HG03103 (cell line): ENCODE measurements around the gene TBXA2R.
"Not testable (repeated sequence)": the region's sequence is repeated elsewhere in the genome, so short reads cannot be mapped to it uniquely, and the experiment has no call there.

ENCODE experiments used
- ATAC-seq: cut with Tn5 transposase; IDR thresholded peaks from one replicate; pipeline ENCODE4 v1.9.1; 2021; ENCODE audit warnings: low read depth; ENCODE audit not compliant: unreplicated experiment

TBXA2R gene

DNA sequence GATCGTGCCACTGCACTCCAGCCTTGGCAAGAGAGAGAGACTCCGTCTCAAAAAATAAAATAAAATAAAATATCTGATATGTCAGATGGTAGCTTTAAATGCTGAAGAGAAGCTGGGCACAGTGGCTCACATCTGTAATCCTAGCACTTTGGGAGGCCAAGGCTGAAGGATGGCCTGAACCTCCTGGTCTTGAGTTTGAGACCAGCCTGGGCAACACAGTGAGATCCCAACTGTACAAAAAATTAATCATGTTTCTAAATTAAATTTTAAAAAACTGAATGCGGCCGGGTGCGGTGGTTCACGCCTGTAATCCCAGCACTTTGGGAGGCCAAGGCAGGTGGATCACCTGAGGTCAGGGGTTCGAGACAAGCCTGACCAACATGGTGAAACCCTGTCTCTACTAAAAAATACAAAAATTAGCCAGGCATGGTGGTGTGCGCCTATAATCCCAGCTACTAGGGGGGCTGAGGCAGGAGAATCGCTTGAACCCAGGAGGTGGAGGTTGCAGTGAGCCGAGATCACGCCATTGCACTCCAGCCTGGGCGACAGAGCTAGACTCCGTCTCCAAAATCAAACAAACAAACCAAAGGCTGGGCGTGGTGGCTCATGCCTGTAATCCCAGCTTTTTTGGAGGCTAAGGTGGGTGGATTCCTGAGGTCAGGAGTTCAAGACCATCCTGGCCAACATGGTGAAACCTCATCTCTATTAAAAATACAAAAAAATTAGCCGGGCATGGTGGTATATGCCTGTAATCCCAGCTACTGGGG lies 22.5 kb downstream of the TBXA2R start:
- ATAC-seq = not testable (repeated sequence)

DNA sequence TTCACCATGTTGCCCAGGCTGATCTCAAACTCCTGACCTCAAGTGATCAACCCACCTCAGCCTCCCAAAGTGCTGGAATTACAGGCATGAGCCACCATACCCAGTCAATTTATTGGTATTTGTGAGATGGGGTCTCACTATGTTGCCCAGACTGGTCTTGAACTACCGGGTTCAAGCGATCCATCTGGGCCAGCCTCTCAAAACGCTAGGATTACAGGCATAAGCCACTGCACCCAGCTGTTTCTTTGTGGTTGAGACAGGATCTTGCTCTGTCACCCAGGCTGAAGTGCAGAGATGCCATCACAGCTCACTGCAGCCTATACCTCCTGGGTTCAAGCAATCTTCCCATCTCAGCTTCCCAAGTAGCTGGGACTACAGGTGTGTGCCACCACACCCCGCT lies 24.9 kb downstream of the TBXA2R start:
- ATAC-seq = not testable (repeated sequence)

DNA sequence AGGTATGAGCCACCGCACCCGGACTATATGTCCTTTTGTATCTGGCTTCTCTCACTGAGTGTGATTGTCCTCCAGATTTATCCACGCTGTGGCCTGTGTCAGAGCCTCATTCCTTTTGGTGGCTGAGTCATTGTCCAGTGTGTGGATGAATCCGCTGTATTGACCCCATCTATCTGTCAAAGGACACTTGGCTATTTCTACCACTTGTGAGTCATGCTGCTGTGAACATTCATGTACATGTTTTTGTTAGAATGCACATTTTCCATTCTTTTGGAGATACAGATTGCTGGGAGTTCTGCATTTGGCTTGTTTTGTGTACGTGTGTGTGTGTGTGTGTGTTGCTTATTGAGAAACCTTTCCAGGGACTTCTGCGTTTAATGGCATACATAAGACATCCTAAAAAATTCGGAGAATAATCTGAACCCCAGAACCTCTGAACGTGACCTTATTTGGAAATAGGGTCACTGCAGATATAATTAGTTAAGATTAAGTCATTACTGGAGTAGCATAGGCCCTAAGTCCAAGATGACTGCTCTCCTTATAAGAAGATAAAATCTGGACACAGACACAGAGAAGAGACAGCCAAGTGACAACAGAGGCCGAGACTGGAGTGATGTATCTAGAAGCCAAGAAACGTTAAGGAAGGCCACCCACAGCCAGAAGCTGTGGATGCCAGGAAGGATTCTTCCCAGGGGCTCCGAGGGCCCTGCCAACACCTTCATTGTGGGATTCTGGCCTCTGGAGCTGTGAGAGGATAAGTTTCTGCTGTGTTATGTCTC lies 26.3 kb downstream of the TBXA2R start:
- no peak for ATAC-seq

DNA sequence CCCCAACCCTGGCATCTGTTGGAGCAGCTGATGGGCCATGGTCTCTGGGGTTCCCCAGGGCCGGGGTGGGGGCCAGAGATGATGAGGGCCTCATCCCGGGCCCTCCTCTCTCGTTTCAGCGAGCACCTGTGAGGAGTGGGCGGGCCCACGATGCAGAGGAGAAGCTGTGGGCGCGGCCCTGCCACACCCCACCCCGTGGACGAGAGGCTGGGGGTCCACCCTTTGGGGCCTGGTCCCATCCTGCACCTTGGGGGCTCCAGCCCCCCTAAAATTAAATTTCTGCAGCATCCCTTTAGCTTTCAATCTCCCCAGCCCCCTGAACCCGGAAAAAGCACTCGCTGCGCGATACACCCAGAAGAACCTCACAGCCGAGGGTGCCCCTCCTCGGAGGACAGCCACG lies 28.3 kb downstream of the TBXA2R start:
- no peak for ATAC-seq

DNA sequence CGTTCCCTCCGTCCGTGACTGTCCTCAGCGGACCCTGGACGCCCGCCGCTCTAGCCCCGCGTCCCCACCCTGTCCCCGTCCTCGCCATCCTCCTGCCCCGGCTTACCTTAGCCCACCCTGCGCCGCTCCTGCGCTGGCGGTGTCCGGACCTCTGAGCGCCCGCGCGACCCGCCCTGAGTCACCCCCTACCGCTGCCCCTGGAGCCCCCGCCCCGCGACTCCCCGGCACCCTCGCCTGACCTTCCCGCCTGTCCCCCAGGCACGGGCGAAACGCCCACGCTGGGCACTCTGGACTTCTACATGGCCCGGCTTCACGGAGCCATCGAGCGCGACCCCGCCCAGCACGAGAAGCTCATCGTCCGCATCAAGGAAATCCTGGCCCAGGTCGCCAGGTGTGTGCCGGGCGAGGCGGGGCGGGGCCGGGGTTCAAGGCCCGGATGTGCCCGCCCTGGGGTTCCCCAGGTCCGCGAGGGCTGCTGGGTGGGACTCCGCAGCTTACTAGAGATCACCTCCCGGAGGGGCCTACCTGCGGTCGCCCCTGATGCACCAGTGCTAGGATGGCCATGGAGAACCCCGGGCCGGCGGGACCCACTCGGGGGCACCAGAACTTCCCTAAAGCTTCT lies 28.8 kb downstream of the TBXA2R start:
- no peak for ATAC-seq

DNA sequence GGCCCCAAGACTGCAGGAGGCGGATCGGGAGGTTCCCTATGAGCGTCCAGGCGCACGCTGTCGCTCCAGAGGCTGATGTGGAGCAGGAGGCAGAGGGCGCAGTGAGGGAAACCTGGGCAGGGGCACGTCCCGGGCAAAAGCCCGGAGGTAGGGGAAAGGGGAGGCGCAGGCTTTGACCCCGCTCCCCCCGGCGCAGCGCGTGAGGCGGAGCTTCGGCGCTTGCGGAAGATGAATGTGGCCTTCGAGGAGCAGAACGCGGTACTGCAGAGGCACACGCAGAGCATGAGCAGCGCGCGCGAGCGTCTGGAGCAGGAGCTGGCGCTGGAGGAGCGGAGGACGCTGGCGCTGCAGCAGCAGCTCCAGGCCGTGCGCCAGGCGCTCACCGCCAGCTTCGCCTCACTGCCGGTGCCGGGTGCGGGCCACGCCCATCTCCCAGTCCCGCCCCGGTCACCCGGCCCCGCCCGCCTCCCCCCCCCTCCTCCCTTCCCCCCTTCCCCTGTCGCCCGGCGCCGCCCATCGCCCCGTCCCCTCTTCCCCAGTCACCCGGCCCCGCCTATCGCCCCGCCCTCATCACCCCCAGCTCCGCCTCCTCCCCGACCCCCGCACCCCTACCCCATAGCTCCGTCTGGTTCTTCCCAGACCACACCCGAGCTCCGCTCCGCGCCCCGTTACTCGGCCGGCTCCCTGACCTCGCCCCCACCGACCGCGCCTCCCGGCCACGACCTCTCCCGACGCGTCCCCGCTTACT lies 29.8 kb downstream of the TBXA2R start:
- no peak for ATAC-seq

DNA sequence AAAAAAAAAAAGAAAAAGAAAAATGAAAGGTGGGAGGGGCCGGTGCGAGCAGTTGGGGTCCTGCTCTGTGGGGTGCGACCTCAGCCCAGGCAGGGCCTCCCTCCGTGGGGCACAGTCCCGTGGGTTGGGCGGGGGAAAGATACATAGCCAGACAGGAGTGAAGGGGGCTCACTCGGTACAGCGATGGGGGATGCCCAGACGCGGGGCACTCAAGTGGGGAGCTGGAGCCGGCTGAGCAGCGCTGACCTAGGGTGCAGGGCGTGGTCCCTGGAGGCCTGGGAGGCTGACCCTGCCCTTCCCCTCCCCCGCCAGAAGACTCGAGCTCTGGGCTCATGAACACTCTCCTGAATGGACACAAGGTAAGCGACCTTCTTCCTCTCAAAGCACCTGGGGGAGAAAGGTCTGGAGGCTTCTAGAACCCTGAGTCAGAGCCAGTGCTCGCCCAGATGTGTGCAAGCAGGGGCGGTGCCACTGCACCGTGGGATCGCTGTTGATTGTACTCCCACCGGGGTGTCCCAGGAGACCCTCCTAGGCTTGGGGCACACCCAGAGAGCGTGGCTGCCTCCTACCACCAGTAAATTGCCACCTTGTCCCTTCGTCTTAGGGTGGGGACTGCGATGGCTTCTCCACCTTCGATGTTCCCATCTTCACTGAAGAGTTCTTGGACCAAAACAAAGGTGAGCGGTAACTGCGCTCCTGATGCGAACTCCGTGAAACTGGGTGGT lies 30.6 kb downstream of the TBXA2R start:
- no peak for ATAC-seq

DNA sequence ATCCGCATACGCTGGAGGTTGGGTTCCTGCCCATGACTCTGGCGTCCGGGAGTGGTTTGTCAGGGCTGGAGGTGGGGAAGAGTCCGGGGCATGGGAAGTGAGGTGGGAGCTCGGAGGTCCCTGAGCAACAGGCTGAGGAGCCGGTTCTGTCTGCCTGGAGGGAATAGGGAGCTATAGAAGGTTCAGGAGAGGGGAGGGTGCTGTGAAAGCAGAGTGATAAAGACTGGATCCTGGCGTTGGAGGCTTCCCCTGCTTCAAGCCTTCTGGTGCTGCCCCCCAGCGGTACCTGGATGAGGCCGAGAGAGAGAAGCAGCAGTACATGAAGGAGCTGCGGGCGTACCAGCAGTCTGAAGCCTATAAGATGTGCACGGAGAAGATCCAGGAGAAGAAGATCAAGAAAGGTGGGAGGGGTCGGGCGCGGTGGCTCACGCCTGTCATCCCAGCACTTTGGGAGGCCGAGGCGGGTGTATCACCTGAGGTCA lies 31.4 kb downstream of the TBXA2R start:
- ATAC-seq = no peak

DNA sequence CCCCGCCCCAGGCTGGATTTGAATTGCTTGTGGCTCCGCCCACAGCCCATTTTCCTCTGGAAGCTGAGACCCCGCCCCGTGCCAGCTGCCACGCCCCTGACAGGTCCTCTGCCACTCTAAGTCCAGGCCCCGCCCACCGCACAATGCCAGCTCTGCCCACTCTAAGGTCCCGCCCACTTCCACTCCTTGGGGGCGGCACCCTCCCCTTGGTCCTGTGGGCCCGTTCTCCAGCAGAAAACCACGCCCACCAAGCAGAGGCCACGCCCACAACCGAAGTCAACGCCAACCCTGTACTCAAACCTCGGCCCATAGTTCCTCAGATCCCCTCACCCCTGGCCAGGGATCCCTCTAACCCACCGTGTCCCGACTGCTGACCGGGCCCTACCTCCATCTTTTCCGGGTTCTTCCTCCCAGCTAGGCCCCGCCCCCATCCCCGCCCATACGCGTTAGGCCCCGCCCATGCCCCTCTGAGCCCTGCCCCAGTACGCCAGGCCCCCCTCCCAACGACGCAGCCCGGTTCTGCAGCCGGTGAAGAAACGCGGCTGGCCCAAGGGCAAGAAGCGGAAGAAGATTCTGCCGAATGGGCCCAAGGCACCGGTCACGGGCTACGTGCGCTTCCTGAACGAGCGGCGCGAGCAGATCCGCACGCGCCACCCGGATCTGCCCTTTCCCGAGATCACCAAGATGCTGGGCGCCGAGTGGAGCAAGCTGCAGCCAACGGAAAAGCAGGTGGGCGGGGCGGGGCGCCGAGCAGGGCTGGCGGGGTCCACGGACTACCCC lies 32.6 kb downstream of the TBXA2R start:
- no peak for ATAC-seq

DNA sequence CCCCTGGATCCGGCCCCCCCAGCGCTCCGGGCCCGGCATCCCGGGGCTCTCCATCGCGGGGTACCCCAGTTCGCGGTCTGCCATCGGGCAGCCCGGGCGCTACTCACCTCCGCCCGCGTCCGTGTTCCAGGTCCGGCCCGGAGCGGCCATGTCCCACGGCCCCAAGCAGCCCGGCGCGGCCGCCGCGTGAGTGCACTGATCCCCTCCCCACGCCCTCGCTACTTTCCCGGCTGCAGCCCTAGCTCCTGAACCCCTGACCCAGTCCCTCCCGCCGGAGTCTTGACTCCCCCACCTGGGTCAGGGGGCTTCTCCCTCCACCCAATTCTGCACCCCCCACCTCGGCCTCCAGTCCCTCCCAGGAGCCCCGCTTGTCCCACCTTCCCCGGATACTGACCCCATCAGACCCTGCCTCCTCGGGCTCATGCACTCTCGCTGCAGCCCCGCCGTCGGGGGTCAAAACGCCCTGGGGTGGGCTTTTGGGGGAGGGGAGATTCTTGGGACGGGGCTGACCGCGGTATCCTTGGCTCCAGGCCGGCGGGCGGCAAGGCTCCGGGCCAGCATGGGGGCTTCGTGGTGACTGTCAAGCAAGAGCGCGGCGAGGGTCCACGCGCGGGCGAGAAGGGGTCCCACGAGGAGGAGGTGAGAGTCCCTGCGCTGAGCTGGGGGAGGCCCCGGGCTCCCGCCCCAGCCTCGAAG lies 33.4 kb downstream of the TBXA2R start:
- no peak for ATAC-seq

DNA sequence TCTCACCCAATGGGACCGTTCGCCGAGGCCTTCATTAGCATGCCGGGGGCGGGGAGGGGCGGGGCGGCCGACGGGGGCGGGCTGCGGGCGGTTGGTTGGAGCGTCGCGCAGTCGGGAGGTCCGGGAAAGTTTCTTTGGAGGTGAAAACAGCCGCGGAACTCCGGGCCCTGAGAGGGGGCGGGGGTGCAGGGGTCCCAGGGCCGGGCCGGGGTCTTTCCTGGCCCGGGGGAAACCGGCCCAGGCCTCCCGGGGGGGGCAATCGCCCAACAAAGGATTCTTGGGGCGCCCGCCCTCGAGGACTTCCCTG lies 33.9 kb downstream of the TBXA2R start, which contains the start of gene HMG20B:
TSS of gene HMG20B (plus strand) at position 90 of the 307 bp plus-strand sequence. CDS start 366 bp downstream, outside the sequence.
- no peak for ATAC-seq

DNA sequence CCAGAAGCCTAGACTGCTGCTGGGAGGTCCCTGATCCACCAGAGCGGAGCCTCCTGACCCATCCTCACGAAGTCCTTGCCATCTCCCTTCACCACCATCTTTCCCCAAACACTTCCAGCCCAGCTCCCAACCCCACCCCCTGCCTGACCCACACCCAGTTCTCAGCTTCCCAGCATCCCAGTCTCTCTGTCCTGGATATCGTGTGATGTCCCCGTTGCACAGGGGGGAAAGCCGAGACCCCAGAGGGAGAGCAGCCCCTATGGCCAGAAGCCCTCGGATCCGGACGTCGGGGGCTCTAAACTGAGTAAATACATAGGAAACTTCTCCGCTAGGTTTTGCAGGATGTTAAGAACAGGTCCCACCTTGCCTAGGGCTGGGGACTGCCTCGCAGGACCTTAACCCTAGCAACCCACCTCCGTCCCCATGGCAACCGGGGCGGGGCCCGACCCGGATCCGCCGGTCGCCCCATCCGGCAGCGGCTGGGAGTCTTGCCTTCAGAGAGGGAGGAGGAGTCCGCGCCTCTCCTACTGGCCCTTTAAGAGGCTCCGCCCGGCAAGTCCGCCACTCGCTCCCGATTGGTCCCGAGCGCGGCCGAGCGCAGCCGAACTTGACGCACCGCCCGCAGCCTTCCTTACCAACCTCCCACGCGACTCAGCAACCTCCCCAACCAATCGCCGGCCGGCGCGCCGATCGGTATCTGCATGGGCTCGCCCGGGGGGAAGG lies 34.4 kb downstream of the TBXA2R start:
- peak; percentile 87 for ATAC-seq

DNA sequence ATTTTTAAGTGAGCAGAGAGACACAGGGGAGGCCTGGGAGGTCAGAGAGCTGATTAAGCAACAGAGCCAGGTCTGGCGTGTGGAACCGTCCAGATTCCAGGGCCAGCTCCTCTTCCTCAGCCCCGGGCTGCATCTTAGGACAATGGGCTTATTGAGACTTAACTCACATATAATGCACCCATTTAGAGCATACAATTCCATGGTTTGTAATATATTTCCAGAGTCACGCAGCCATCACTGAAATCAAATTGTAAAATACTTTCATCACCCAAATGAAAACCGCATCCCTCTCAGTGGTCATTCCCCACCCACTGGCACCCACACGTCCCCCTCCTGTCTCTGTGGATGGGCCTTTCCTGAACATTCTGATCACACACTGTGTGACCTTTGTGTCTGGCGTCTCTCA lies 36.1 kb downstream of the TBXA2R start:
- no peak for ATAC-seq

DNA sequence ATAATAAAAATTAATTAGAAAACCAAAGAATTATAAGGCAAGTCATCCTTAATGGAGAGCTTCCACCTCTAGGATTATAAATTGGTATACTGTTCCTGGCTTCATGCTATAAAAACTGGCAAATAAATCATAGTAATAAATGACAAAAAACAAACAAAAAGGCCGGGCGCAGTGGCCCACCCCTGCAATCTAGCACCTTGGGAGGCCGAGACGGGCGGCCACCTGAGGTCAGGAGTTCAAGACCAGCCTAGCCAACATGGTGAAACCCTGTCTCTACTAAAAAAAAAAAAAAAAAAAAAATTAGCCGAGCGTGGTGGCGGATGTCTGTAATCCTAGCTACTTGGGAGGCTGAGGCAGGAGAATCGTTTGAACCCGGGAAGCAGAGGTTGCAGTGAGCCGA lies 36.6 kb downstream of the TBXA2R start:
- not testable (repeated sequence) for ATAC-seq

DNA sequence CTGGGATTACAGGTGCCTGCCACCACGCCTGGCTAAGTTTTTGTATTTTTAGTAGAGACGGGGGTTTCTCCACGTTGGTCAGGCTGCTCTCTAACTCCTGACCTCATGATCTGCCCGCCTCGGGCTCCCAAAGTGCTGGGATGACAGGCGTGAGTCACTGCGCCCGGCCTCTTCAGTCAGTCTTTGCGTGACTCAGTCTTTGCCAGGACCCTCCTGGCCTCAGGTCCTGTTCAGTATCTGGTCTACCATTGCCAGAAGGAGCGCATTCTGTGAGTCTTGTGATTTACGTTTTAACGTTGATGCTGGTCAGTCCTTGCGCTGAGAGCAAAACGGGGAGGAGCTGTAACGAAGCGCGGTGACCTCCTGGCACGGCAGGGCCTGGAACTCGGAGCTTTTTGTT lies 41.5 kb downstream of the TBXA2R start:
- no peak for ATAC-seq

DNA sequence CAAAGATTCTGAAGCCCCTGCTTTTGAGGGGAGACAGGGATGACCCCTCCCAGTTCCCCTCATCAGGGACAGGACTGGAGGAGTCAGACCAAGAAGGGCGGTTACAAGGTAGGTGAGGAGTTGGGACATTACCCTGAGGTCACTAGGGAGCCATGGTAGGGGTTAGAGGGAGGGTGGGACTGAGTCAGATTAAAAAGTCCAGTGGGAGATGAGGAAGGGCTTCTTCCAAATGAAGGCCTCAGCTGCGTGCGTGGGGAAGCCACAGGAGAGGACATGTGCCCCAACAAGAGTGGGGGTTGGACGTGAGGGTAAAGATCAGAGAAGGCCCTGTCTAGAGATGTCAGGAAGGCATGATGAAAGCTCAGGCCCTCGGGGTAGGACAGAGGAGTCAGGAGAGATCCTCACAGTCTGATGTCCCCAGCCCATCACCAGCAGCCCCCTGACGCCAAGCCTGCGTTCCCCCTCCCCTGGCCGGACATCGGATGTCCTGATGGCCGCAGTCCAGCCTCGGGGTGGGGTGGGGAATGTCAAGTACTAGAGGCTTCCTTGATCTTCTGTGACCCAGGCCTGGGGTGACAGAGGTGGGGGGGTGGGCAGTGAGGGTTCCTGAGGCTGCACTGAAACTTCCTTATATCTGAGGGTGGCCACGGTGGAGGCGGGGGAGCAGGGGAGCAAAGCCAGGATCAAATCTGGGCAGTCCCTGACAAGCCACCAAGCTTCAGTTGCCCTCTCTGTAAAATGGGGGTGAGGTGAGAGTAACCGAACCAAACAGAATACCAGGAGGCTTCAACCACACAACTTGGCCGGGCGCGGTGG lies 42.8 kb downstream of the TBXA2R start:
- no peak for ATAC-seq
